Measurements from ENCODE around the gene UMAD1.

The UMAD1 gene

DNA sequence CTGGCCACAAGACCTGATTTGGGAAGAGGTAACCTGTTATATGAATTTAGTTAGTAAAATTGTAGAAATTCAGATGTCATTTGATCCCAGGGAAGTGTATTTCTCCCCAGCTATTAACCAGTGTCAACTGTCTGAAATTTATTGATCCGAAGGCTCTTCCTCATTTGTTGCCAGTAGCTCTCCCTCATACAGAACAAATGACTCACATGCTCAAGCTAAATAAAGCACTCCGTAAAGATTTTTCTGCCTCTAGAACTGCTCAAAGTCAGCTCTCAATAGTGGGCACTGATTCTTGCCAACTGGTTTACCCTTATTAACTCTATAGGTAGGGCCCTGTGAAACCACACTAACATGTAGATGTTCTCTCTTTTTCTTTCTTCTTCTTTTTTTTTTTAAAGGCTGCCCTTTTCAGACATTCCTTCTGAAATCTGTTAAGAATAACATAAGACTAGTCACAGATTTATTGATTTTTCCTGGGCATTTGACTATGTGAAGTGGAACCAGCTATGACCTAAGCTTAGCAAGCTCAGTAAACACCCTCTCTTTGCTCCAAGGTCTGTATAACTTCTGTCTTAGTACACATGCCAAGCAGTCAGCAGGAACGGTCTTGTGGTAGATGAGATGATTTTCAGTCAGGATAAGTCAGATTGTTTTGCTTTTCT lies 56.0 kb downstream of the UMAD1 start:
- TF ChIP-seq BACH2 (CRISPR knock-in tag; IDR thresholded peaks at IDR 0.05; ENCODE audit: borderline replicate concordance): no peak
- TF ChIP-seq ARNTL (CRISPR knock-in tag; IDR thresholded peaks at IDR 0.05; ENCODE audit: borderline replicate concordance, low read depth): no peak
- TF ChIP-seq ZNF70 (CRISPR knock-in tag; IDR thresholded peaks at IDR 0.05): no peak
- TF ChIP-seq CSRNP3 (CRISPR knock-in tag; IDR thresholded peaks at IDR 0.05): no peak
- TF ChIP-seq PPARA (CRISPR knock-in tag; IDR thresholded peaks at IDR 0.05; ENCODE audit: borderline replicate concordance): no peak
- TF ChIP-seq RARB (CRISPR knock-in tag; IDR thresholded peaks at IDR 0.05): no peak
- TF ChIP-seq ZFP30 (CRISPR knock-in tag; IDR thresholded peaks at IDR 0.05): no peak
- TF ChIP-seq OSR1 (CRISPR knock-in tag; IDR thresholded peaks at IDR 0.05): no peak
- TF ChIP-seq, protein P1, sequence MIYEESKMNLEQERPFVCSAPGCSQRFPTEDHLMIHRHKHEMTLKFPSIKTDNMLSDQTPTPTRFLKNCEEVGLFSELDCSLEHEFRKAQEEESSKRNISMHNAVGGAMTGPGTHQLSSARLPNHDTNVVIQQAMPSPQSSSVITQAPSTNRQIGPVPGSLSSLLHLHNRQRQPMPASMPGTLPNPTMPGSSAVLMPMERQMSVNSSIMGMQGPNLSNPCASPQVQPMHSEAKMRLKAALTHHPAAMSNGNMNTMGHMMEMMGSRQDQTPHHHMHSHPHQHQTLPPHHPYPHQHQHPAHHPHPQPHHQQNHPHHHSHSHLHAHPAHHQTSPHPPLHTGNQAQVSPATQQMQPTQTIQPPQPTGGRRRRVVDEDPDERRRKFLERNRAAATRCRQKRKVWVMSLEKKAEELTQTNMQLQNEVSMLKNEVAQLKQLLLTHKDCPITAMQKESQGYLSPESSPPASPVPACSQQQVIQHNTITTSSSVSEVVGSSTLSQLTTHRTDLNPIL (CRISPR knock-in tag; IDR thresholded peaks at IDR 0.05; ENCODE audit: low read depth): no peak
- TF ChIP-seq ZNF565 (CRISPR knock-in tag; conservative IDR thresholded peaks at IDR 0.05; ENCODE audit: low read depth): no peak
- no peak for TF ChIP-seq ZNF8 (CRISPR knock-in tag; IDR thresholded peaks at IDR 0.05)
- peak; percentile 82 for ATAC-seq

GRCh38 chr7:7698930-7699329 lies 58.4 kb downstream of the UMAD1 start:
- no peak for TF ChIP-seq ZNF565 (CRISPR knock-in tag; conservative IDR thresholded peaks at IDR 0.05; ENCODE audit: low read depth)
- TF ChIP-seq CSRNP3 (CRISPR knock-in tag; IDR thresholded peaks at IDR 0.05): no peak
- no peak for TF ChIP-seq ZFP30 (CRISPR knock-in tag; IDR thresholded peaks at IDR 0.05)
- no peak for TF ChIP-seq GLIS3 (CRISPR knock-in tag; IDR thresholded peaks at IDR 0.05)
- TF ChIP-seq ZNF70 (CRISPR knock-in tag; IDR thresholded peaks at IDR 0.05): no peak
- no peak for TF ChIP-seq RARB (CRISPR knock-in tag; IDR thresholded peaks at IDR 0.05)
- TF ChIP-seq, protein P2, sequence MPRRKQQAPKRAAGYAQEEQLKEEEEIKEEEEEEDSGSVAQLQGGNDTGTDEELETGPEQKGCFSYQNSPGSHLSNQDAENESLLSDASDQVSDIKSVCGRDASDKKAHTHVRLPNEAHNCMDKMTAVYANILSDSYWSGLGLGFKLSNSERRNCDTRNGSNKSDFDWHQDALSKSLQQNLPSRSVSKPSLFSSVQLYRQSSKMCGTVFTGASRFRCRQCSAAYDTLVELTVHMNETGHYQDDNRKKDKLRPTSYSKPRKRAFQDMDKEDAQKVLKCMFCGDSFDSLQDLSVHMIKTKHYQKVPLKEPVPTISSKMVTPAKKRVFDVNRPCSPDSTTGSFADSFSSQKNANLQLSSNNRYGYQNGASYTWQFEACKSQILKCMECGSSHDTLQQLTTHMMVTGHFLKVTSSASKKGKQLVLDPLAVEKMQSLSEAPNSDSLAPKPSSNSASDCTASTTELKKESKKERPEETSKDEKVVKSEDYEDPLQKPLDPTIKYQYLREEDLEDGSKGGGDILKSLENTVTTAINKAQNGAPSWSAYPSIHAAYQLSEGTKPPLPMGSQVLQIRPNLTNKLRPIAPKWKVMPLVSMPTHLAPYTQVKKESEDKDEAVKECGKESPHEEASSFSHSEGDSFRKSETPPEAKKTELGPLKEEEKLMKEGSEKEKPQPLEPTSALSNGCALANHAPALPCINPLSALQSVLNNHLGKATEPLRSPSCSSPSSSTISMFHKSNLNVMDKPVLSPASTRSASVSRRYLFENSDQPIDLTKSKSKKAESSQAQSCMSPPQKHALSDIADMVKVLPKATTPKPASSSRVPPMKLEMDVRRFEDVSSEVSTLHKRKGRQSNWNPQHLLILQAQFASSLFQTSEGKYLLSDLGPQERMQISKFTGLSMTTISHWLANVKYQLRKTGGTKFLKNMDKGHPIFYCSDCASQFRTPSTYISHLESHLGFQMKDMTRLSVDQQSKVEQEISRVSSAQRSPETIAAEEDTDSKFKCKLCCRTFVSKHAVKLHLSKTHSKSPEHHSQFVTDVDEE (CRISPR knock-in tag; IDR thresholded peaks at IDR 0.05): no peak
- no peak for TF ChIP-seq ISL1 (CRISPR knock-in tag; IDR thresholded peaks at IDR 0.05)
- TF ChIP-seq ESRRG (CRISPR knock-in tag; IDR thresholded peaks at IDR 0.05): no peak
- no peak for TF ChIP-seq ZFP3 (CRISPR knock-in tag; IDR thresholded peaks at IDR 0.05)
- TF ChIP-seq, protein P3, sequence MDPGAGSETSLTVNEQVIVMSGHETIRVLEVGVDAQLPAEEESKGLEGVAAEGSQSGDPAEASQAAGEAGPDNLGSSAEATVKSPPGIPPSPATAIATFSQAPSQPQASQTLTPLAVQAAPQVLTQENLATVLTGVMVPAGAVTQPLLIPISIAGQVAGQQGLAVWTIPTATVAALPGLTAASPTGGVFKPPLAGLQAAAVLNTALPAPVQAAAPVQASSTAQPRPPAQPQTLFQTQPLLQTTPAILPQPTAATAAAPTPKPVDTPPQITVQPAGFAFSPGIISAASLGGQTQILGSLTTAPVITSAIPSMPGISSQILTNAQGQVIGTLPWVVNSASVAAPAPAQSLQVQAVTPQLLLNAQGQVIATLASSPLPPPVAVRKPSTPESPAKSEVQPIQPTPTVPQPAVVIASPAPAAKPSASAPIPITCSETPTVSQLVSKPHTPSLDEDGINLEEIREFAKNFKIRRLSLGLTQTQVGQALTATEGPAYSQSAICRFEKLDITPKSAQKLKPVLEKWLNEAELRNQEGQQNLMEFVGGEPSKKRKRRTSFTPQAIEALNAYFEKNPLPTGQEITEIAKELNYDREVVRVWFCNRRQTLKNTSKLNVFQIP (CRISPR knock-in tag; IDR thresholded peaks at IDR 0.05; ENCODE audit: borderline replicate concordance, low read depth): no peak
- TF ChIP-seq, protein P1 (CRISPR knock-in tag; IDR thresholded peaks at IDR 0.05; ENCODE audit: low read depth): no peak
- no peak for TF ChIP-seq SNAI2 (CRISPR knock-in tag; IDR thresholded peaks at IDR 0.05)
- no peak for TF ChIP-seq PPARA (CRISPR knock-in tag; IDR thresholded peaks at IDR 0.05; ENCODE audit: borderline replicate concordance)
- no peak for TF ChIP-seq TOX (CRISPR knock-in tag; IDR thresholded peaks at IDR 0.05; ENCODE audit: borderline replicate concordance)
- no peak for TF ChIP-seq BACH2 (CRISPR knock-in tag; IDR thresholded peaks at IDR 0.05; ENCODE audit: borderline replicate concordance)
- TF ChIP-seq, protein P4, sequence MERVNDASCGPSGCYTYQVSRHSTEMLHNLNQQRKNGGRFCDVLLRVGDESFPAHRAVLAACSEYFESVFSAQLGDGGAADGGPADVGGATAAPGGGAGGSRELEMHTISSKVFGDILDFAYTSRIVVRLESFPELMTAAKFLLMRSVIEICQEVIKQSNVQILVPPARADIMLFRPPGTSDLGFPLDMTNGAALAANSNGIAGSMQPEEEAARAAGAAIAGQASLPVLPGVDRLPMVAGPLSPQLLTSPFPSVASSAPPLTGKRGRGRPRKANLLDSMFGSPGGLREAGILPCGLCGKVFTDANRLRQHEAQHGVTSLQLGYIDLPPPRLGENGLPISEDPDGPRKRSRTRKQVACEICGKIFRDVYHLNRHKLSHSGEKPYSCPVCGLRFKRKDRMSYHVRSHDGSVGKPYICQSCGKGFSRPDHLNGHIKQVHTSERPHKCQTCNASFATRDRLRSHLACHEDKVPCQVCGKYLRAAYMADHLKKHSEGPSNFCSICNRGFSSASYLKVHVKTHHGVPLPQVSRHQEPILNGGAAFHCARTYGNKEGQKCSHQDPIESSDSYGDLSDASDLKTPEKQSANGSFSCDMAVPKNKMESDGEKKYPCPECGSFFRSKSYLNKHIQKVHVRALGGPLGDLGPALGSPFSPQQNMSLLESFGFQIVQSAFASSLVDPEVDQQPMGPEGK (CRISPR knock-in tag; IDR thresholded peaks at IDR 0.05; ENCODE audit: borderline replicate concordance): no peak
- no peak for TF ChIP-seq OSR1 (CRISPR knock-in tag; IDR thresholded peaks at IDR 0.05)
- TF ChIP-seq TCF4 (CRISPR knock-in tag; IDR thresholded peaks at IDR 0.05; ENCODE audit: borderline replicate concordance): no peak
- no peak for ATAC-seq

All from SK-N-SH treated with all-trans-retinoic acid at 6 μM for 48 hours (cell line).